Ovary (tissue), 9 donors: ENCODE measurements around the gene MSX2. TPM values are rescaled to one million over a fixed set of nuclear protein-coding genes. Genes with fewer than 3 reads are reported as not detected.

ENCODE experiments used
- DNase-seq, 5 donors: peaks; one replicate each; pipeline ENCODE4 v3.0.0-alpha.2; 2019 to 2020
- H3K27ac ChIP-seq, 2 donors: fragments of 200-600 bp; one replicate each; pipeline versions ENCODE4 v1.5.1 to v1.8.0; 2019 to 2022
- H3K27me3 ChIP-seq: fragments of 200-600 bp; one replicate; pipeline ENCODE4 v1.8.0; 2022
- H3K36me3 ChIP-seq: fragments of 200-600 bp; sonication (generic); one replicate; pipeline ENCODE4 v1.5.1; 2019
- H3K4me1 ChIP-seq: one replicate; pipeline ENCODE4 v1.8.1; 2013; ENCODE audit warnings: mild to moderate bottlenecking, moderate library complexity; ENCODE audit not compliant: insufficient read depth
- H3K4me3 ChIP-seq: fragments of 200-600 bp; sonication (generic); one replicate; pipeline ENCODE4 v1.5.1; 2017
- H3K9me3 ChIP-seq, 2 donors: fragments of 200-600 bp in 1 of 2; sonication (generic) in 1 of 2; one replicate each; pipeline versions ENCODE4 v1.5.1 to v1.8.1; 2013 to 2019; ENCODE audit warnings: mild to moderate bottlenecking in 1 of 2, moderate library complexity in 1 of 2
- CTCF ChIP-seq, 3 donors: fragments of 450-650 bp in 2 of 3; fragments of 200-600 bp in 1 of 3; IDR thresholded peaks; one replicate each; pipeline versions ENCODE4 v1.5.1 to v1.8.0; 2016 to 2022; ENCODE audit warnings: antibody characterized with exemption in 3 of 3, mild to moderate bottlenecking in 1 of 3
- EP300 ChIP-seq: sonication (generic); formaldehyde crosslinking; IDR thresholded peaks from one replicate; pipeline ENCODE4 v1.6.1; 2017; ENCODE audit warnings: antibody characterized with exemption
- POLR2A ChIP-seq: fragments of 450-650 bp; IDR thresholded peaks from one replicate; pipeline ENCODE4 v1.6.1; 2017; ENCODE audit warnings: antibody characterized with exemption, mild to moderate bottlenecking, moderate library complexity
- WGBS, 3 donors: extraction: QIAGEN DNeasy Blood & Tissue Kit in 1 of 3; methylation state at CpG; one replicate each; pipeline versions ENCODE4 v1.1.5 to v1.1.7; 2013 to 2017; 5-methylcytosine and 5-hydroxymethylcytosine counted together
- intact Hi-C, 4 donors: fragments of 100-400 bp; cut with DNase I; formaldehyde crosslinking; loops; one replicate each; pipeline versions ENCODE4 v1.11.0 to v1.15.1; 2022 to 2023
- polyA plus RNA-seq, 2 donors: library from polyadenylated mRNA; stranded (reverse); fragments of 200-250 nt in 1 of 2; fragments of 350-450 nt in 1 of 2; fragmentation: Illumina TruSeq in 1 of 2; extraction: RNeasy Lipid Tissue Mini Kit (QIAGEN cat#74804) in 1 of 2; gene quantifications; one replicate each; pipeline ENCODE4 v1.2.3, GENCODE V29; 2013 to 2014
- total RNA-seq, 7 donors: library from RNA; depleted of rRNA in 2 of 7; stranded (reverse); fragments of >200 nt in 2 of 7; fragmentation: NEBNext Ultra II Directional in 3 of 7; extraction: Animal tissue kit (Norgen Biotek cat#: 25700) in 3 of 7; gene quantifications; one replicate each; pipeline versions ENCODE4 v1.1.0 to v1.2.4, GENCODE V29; 2016 to 2023
- donor health status: DM: no; HTN: no; CAD: no; lungs with moderate emphysema.
- donor health status: DM: no; HTN: no; CAD: no.
- donor health status: Bipolar disorder and iron deficiency.
- donor health status: DM: yes; HTN: yes; CAD: no.
- donor health status: DM: no; HTN: no; CAD: no.
- donor health status: DM: yes; HTN: yes; CAD: no.

The MSX2 gene
- total and polyA plus RNA-seq, 9 donors = 0.24 to 0.83 (median 0.47) TPM; not detected in 3

GRCh38 chr5:174767670-174768069 is 43.3 kb downstream of the MSX2 start:
- H3K27ac ChIP-seq = no peak overlapping the region
- H3K27me3 ChIP-seq = no peaks in the 10 kb centered on the region
- no peaks in the 10 kb centered on the region for H3K4me1 ChIP-seq
- H3K36me3 ChIP-seq = no peaks in the 10 kb centered on the region
- intact Hi-C loops = no loop called here
- WGBS, 3 donors = 43 to 62% (median 59%) methylated on average over 4 of the region's 4 CpGs
- no peaks in the 10 kb centered on the region for H3K9me3 ChIP-seq
- no peak for DNase-seq
- no peak overlapping the region for H3K4me3 ChIP-seq
- TF ChIP-seq EP300 (no peak), POLR2A (no peak), CTCF (IDR thresholded peaks at IDR 0.05) (no peak)

DNA sequence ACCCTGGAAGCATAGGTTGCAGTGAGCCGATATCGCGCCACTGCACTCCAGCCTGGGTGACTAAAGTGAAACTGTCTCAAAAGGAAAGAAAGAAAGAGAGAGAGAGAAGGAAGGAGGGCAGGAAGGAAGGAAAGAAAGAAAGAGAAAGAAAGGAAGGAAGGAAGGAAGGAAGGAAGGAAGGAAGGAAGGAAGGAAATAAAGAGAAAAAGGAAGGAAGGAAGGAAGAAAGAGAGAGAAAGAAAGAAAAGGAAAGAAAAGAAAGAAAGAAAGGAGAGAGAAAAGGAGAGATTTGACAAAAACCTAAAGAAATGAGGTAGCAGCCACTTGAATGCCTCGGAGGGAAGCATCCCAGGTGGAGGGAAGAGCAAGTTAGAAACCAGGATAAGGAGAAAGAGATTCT is 44.6 kb downstream of the MSX2 start:
- Histone ChIP-seq H3K4me3 (no peak overlapping the region), H3K4me1 (no peaks in the 10 kb centered on the region), H3K36me3 (no peaks in the 10 kb centered on the region), H3K27me3 (no peaks in the 10 kb centered on the region), H3K27ac (no peak overlapping the region), H3K9me3 (no peaks in the 10 kb centered on the region)
- 88 to 89% (median 89%) methylated on average over 4 of the region's 4 CpGs for WGBS, 3 donors
- TF ChIP-seq POLR2A (no peak), EP300 (no peak), CTCF (IDR thresholded peaks at IDR 0.05) (no peak)
- DNase-seq = no peak
- intact Hi-C loops = no loop called here

DNA sequence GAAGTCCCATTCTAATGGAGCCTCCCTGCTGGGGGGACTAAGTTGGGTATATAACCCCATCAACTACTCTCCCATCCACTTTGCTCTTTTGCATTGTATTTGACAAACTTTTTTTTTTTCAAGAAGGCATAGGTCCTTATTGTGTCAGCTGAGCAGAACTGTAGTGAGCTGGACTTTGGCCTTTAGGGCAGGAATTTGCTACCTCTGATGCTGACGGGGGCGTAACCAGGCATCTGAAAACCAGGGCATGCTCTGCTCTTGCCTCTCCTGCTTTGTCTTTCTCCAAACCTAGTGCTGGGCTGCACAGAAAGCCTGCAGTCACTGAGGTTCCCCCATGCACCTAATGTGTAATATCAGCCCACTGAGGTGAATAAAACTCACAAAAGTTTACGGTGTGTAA is 49.0 kb downstream of the MSX2 start:
- Histone ChIP-seq H3K4me1 (no peaks in the 10 kb centered on the region), H3K27ac (no peak overlapping the region), H3K9me3 (no peaks in the 10 kb centered on the region), H3K36me3 (no peaks in the 10 kb centered on the region), H3K4me3 (no peak overlapping the region), H3K27me3 (no peaks in the 10 kb centered on the region)
- TF ChIP-seq EP300 (no peak), POLR2A (no peak), CTCF (IDR thresholded peaks at IDR 0.05) (no peak)
- WGBS, 3 donors = 73 to 84% (median 82%) methylated on average over 3 of the region's 3 CpGs
- no peak for DNase-seq
- intact Hi-C loops = no loop called here

GRCh38 chr5:174775081-174775480 is 50.7 kb downstream of the MSX2 start:
- 62 to 72% (median 68%) methylated on average over 3 of the region's 3 CpGs for WGBS, 3 donors
- H3K36me3 ChIP-seq = no peaks in the 10 kb centered on the region
- no peak overlapping the region for H3K27ac ChIP-seq
- TF ChIP-seq POLR2A (no peak), CTCF (IDR thresholded peaks at IDR 0.05) (no peak), EP300 (no peak)
- DNase-seq = no peak
- no peaks in the 10 kb centered on the region for H3K27me3 ChIP-seq
- H3K4me1 ChIP-seq = no peaks in the 10 kb centered on the region
- H3K9me3 ChIP-seq = no peaks in the 10 kb centered on the region
- H3K4me3 ChIP-seq = no peak overlapping the region
- intact Hi-C loops = no loop called here

DNA sequence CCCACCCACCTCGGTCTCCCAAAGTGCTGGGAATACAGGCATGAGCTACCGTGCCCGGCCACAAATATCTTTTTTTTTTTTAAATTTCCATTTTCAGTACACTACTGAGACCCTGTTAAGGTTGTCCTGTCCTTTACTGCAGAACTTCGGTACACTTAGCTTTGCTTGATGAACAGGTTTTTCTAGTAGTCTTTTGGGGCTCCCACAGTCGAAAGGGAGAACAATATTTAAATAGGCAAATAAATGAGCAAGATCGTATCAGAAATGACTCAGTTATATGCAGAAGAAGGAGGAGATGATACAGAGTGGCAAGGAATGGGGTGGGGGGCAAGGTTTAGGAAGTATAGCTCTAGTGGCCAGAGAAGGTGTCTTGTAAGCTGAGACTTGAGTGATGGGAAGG is 52.7 kb downstream of the MSX2 start:
- Histone ChIP-seq H3K4me1 (no peaks in the 10 kb centered on the region), H3K4me3 (no peak overlapping the region), H3K27ac (no peak overlapping the region), H3K36me3 (no peaks in the 10 kb centered on the region), H3K9me3 (no peaks in the 10 kb centered on the region), H3K27me3 (no peaks in the 10 kb centered on the region)
- intact Hi-C loops = no loop called here
- no peak for DNase-seq
- TF ChIP-seq CTCF (IDR thresholded peaks at IDR 0.05) (no peak), EP300 (no peak), POLR2A (no peak)
- WGBS, 3 donors = 72 to 82% (median 81%) methylated on average over 6 of the region's 6 CpGs
